ENCODE data around the gene ST3GAL2.

- TF ChIP-seq CTCF (IDR thresholded peaks at IDR 0.05) (peak in 1 of 2 donors; percentile 37), POLR2AphosphoS5 (IDR thresholded peaks at IDR 0.05) (peak in 1 of 3 donors; percentile 19), POLR2A (IDR thresholded peaks at IDR 0.05) (no peak), EP300 (IDR thresholded peaks at IDR 0.05) (no peak)
These were observed at the start of gene ST3GAL2 for GRCh38 chr16:70438969-70439862.

Measured in suprapubic skin (tissue), 4 donors.